ENCODE results near the gene ATP10A.

Gene ATP10A, protein sequence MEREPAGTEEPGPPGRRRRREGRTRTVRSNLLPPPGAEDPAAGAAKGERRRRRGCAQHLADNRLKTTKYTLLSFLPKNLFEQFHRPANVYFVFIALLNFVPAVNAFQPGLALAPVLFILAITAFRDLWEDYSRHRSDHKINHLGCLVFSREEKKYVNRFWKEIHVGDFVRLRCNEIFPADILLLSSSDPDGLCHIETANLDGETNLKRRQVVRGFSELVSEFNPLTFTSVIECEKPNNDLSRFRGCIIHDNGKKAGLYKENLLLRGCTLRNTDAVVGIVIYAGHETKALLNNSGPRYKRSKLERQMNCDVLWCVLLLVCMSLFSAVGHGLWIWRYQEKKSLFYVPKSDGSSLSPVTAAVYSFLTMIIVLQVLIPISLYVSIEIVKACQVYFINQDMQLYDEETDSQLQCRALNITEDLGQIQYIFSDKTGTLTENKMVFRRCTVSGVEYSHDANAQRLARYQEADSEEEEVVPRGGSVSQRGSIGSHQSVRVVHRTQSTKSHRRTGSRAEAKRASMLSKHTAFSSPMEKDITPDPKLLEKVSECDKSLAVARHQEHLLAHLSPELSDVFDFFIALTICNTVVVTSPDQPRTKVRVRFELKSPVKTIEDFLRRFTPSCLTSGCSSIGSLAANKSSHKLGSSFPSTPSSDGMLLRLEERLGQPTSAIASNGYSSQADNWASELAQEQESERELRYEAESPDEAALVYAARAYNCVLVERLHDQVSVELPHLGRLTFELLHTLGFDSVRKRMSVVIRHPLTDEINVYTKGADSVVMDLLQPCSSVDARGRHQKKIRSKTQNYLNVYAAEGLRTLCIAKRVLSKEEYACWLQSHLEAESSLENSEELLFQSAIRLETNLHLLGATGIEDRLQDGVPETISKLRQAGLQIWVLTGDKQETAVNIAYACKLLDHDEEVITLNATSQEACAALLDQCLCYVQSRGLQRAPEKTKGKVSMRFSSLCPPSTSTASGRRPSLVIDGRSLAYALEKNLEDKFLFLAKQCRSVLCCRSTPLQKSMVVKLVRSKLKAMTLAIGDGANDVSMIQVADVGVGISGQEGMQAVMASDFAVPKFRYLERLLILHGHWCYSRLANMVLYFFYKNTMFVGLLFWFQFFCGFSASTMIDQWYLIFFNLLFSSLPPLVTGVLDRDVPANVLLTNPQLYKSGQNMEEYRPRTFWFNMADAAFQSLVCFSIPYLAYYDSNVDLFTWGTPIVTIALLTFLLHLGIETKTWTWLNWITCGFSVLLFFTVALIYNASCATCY (N-terminal part only)

DNA sequence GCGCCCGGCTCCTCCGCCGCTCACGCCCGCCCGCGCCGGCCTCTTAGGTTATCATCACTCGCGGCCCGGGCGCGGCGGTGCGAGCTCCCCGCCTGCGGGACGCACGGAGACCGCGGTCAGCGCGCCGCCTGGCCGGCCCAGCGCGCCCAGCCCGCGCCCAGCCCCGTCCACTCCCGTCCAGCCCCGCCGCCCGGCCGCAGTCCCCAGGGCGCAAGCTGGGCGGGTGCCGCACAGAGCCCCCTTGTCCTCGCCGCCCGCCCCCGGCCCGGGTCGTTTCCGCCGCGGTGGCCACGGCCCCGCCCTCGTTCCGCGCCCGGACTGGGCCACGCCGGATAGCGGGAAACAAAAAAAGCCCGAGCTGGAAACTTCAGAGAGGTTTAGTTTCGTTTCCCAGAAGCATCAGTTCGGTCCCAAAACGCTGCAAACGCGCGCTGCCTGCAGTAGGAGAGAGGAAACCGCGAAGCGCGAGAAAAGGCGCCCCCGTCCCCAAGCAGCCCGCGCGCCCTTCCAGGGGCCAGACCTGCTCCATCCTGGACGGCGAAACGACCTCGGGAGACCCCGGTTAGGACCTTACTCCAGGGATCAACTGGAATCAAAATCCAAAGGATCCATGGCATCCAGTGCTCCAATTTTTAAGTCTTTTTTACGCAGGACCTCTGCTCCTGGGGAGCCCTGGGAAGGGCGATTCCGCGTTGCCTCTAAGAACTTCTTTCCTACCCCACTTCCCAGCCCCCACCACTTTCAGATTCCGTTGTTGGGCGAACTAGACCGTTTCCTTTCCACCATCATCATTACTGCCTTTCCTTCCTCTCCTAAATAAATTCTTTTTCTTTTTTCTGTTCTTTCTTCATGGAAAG lies at the start of gene ATP10A:
Gene ATP10A (minus strand): TSS at position 217 of the 857 bp plus-strand sequence. CDS start 231 bp downstream, outside the sequence.
- DNase-seq = no peak

DNA sequence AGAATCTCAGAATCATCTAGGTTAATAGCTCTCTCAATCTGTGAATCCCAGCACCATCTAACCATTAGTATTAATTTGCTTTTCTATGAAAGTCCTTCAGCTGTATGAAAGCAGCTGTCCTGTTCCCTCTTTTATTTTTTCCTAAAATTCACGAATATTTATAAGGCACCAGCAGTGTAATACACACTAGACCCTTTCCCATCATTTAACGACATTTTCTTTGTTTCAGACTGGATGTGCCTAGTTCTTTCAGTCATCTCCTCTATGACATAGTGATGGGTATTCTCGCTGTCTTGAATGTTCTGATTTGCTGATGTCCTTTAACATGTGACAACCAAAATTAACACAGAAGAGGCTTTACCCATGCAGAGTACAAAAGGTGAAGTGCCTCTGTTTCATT lies 48.9 kb upstream of the ATP10A start:
- DNase-seq = no peak

DNA sequence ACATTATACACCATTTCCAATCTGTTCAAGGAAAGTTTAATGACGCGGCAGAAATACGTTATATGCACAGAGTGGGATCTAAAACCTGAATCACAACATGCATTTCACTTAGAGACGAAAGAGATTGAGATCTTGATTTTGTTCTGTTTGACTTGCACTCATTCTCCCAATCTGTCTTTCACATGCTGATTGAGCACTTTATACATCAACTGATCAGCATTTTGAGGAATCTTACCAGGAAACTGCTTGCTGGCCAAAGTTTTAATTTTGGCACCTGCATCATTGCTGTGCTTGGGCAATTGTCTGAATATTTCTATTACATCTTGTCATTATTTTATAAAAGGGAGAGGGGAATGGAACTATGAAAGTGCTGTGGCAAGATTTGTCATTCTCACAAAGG lies 47.7 kb upstream of the ATP10A start:
- DNase-seq = no peak

DNA sequence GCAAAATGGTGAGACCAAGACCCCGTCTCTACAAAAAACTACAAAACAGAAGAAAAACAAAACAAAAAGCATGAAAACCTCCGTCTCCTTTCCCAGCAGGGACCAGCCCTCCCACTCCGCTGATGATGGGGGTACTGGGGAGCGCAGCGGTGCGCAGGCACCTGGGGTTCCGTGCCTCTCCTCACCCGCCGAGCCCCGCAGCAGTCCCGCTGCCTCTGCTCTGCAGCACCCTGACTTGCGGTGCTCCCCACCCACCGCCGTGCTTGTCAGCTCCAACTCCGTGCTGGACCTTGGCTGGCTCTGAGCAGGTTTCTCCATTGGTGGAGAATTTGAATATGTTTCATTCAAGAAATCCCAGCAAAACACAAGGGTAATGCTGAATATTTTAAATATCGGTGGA lies 46.7 kb upstream of the ATP10A start:
- no peak for DNase-seq

DNA sequence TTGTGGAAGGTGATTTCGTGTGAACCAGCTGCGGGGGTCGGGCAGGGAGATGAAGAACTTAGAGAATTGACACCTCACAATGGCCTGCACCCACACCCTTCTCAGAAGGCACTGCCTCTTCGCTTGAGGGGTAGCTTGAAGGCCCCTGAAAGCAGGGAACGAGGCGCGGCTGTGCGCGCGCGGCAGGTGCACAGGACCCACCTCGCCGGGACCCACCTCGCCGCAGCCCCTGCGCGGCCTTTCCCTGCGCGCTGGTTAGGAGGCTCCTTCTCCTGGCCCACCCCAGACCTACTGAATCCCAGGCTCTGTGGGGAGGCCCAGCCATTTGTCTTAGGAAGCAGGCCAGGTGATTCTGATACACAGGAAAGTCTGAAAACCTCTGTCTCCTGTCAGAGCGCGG lies 46.2 kb upstream of the ATP10A start:
- no peak for DNase-seq

DNA sequence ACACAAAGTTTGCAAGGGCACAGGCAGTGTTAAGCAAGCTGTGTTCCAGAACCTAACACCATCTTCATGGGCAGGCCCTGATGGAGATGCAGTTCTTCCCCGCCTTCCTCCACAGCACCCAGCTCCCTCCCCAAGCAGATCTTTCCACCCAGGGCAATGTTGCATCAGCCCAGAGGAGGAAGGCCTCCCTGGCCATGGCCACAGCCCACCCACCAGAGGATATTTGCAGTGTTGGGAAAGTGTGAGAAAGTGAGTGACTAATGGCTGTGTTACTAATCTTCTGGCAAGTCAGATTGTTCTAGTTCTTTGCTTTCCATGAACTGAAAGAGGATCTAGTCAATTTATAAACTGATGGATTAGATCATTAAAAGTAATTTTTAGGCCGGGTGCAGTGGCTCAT lies 42.0 kb upstream of the ATP10A start:
- no peak for DNase-seq

DNA sequence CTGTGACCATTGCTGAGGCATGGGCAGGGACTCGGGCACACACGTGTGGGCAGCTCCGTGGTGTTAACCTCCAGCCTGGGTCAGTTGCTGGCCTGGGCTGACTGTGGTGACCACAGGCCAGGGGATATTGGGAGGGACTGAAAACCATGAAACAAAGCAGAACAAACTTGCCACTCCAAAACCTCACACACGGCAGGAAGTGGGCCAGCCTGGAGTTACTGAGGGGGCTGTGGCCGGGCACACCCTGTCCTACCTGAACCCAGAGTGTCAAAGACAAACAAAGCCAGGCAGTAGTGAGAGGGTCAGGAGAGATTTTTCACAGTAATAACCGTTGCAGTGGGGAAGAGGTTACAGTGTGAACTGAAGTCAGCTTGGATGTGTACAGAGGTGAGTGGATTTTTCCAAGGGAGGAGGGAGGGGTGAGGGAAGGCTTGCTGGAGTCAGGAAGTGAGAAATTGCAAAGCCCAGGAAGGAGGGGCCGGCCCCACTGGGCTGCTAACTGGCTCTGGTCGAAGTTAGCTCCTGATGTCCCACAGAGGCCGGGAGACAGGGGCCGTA lies 40.0 kb upstream of the ATP10A start:
- DNase-seq = no peak

DNA sequence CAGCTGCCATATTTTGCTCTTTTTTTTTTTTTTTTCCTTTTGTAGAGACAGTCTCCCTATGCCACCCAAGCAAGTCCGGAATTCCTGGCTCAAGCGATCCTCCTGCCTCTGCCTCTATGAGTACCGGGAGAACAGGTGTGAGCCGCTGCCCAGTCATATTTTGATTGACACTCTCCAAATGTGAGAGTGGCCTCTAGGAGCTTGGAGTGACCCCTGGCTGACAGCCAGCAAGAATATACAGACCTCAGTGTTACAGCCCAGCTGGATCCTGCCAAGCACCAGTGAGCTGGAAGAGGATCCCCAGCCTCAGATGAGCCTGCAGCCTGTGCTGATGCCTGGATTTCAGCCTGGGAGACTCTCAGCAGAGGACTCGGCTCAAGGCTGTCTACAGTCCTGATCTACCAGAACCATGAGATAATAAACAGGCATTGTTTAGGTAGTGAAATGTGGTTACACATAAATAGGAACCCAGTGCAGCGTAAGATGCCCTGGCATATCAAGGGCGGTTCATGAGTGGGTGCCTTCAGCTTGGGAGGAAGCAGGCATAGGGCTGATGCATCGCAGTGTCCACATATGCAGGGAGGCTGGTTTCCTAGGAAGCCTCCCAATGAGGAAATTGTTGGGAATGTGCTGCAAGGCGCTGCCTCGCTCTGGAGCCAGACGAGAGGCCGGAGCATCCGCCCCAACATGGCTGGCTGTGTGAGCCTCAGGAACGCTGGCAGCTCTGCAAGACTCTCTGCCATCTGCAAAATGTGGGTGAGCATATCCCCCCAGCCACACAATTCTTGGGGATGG lies 38.9 kb upstream of the ATP10A start:
- DNase-seq = no peak

DNA sequence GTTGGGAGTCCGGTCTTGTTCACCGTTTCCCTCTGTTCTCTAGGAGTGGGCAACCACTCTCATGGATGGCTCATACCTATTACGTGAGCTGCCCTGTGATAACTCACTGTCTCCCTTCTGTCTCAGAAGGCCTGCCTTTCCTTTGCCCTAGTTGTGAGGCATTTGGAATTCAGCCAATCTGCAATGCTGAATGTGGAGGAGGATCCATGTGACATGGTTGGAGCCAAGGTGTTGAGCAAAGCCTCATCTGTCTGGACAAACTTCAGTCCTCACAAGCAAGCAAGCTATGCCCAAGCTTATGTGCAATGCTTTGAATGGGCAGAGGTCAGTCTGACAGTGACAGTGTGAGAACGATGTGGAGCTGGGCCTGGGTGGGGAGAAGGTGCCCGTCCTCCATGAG lies 37.8 kb upstream of the ATP10A start:
- no peak for DNase-seq

DNA sequence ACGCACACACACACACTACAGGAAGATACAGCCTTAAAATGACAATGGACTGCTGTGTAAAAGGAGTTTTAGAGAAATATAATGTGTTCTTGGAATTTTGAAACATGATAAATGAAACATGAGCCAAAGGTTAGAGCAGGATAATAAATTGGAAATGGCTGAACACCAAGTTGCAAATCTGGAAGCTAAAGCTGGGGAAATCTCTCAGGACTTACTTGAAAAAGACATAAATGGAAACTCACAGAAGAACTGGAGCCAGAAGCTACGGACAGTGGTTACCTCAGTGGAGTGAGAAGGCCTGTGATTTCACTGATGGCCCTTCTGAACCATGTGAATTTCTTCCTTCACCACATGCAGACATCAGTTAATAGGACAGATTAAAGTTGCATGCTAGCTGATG lies 37.3 kb upstream of the ATP10A start:
- DNase-seq = no peak

DNA sequence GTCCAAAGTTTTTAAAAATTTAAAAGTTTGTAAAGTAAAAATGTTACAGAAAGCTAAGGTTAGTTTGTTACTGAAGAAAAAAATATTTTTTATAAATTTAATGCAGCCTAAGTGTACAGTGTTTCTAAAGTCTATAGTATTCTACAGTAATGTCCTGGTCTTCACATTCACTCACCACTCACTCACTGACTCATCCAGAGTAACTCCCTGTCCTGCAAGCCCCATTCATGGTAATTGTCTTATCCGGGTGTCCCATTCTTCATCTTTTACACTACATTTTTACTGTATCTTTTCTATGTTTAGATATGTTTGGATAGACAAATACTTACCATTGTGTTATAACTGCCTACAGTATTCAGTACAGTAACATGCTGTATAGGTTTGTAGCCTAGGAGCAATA lies 36.7 kb upstream of the ATP10A start:
- DNase-seq = no peak

DNA sequence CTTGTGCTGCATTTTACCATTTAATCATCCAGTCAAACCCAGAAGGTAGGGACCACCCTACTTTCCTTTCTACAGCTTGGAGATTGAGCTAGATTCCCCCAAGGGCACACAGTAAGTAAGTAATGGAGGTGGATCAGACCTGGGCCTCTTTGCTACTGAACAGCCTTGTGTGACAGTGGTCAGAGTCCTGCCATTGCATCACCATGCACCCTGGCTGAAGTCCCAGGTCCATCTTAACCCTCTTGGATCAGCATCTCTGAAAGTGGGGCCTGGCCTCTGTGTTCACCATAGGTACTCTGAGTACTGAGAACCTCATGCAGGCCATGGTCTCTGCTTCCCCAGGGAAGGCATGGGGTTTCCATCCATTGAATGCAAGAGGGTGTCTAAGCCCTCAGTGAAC lies 34.5 kb upstream of the ATP10A start:
- DNase-seq = no peak

DNA sequence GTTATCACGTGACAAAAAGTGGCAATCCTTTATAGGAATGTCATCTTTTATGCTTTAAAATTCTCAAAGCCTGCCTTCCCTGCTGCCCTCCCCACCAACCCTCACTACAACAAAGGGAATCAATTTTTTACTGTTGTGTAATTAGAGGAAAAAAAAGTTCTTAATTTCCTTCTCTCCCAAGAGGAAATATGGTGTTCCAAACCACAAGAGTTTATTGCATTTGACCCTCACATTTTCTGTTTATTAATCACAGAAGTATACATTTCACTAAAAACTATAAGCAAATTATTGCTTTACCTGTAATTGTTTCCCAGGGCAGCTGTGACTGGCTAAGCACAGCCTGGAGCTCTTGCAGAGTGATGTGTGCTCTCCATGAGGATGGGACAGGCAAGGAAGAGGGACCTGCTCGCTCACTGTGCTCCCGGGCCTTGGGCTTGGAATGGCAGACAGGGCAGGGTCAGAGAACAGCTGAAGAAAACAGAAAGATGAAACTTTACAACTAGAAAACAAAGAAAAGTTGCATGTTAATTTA lies 31.3 kb upstream of the ATP10A start:
- no peak for DNase-seq

DNA sequence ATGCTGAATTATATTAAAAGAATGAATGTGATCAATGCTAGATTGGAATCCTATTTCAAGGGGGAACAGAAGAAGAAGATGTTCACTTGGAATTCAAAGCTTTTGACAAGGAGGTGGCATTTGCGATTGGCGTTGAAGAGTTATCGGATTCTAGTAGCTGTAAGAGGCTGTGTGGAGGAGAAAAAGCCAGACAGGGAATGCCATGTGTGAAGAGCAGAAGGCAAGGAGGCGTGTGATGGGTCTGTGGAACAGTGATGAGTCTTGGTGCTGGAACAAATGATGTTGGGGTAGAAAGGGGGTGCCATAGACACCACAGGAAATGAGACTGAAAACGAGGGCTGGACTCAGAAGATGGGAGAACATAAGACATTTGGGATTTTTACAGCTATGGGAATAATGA lies 30.5 kb upstream of the ATP10A start:
- no peak for DNase-seq

DNA sequence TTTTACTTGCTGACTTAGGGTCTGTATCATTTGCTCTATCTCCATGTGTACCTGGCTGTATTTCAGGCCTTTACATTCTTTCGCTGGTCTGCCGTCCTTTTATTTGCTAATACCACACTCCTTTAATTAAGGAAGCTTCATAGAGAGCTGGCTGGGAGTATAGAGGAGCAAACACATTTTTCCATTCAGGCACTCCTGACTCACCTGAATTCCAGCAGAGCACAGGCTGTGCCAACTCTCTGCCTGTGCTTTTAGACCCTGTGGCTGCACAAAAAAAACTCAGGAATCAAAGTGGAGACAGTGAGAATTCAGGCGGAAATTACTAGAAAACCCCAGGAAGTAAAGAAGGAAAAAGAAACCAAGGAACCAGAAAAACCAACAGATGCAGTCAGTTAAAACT lies 29.0 kb upstream of the ATP10A start:
- DNase-seq = no peak

DNA sequence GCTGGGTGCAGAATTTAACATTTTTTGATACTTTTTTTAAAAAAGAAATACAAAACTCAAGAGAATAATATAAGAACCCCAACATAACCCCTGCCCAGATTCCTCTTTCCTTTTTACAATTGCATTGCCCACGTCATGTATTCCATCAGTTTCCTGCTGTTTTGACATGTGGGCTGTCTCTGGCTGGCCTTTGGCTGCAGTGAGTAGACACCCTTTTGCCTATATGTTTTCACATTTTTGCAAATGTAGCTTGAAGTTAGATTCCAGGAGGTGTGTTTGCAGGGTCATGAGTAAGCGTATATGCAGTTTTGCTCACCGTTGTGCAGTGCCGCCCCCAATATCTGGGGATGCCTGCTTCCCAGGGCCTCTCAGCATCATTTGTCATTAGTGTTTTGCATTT lies 28.0 kb upstream of the ATP10A start:
- no peak for DNase-seq

DNA sequence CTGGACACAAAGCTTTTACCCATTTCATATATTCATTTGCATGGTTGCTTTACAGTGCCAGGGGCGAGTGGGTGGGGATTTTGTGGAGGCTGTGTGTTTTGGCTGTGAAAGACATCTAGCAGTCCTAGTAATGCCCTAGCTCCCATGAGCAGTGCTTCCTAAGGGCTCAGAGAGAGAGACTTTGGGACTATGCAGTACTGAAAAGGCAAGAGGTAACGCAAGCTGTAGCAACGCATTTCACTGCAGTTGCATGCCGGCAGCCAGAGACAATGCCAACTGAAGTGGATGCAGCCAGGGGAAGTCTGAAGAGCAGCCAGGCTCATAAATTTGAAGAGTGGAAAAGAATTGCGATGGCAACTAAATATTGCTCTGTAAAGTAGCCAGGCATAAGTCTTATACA lies 27.4 kb upstream of the ATP10A start:
- no peak for DNase-seq

DNA sequence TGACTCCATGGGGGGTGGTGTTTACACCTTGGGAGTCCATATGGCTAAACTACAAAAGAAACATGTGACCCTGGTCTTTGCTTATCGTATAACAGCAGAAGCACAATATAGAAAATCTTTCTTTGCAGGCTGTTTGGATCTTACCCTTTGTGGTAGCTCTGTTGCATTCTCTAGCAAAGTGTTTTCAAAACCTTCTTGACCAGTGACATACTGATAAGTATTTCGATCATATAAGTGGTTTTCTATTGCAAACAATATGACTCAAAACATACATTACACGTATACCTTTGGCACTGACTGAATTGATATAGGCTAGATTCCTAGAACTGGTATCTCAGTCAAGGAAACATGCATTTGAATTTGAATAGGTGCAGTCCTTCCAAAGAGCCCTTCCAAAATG lies 24.7 kb upstream of the ATP10A start:
- DNase-seq = no peak

DNA sequence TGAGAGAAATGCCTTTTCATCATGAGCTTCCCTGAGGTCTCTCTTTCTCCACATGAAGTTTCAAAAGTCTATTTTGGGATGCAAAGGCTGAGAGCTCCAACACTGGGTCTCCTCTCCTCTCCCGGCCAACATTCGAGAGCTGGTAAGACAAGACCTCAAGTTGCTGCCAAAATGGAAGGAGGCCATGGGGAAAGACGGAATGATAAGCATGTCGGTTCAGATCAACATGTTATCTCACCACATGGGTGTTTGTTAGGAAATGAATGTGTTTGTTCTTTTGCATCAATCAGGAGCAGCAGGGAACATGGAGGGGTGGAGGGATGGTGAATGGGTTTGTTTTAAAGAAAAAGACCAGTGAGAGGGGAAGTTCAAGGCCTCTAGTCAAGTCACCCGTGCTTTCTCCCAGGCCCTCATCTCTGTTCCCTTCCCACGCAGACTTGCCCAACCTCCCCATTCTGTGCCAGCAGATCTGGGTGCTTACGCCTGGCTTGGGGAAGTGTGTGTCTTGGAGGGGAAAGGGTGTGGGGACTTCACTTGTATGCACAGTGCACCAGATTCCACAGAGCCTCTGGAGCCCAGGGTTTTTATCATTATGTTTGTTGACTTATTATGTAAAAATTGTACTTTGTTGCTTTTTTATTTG lies 23.5 kb upstream of the ATP10A start:
- DNase-seq = no peak

DNA sequence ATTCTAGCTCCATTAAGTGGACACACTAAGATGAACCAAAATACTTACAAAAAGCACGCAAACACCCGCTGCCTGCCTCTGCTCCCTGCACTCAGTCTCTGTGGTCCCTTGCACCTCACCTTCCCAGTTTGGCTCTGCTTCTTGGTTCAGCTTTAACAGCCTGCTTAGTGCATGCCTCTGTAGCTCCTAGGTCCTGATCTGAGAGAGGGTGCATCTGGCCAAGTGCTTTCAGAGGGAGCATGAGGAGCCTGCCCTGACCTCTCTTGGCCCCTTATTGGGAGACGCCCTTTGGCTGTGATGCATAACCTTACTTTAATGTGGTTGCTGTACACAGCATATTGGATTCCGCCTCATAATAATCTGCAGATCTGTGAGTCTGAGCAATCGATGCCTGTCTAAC lies 21.2 kb upstream of the ATP10A start:
- DNase-seq = no peak
